H1 (cell line): ENCODE results near the gene TEX22. TPM values are rescaled to one million over a fixed set of nuclear protein-coding genes. Genes with fewer than 3 reads are reported as not detected.

ENCODE experiments used
- CTCF ChIA-PET: fragments of 300-600 bp; sonication (Branson Sonifier 250); formaldehyde crosslinking; loops from one replicate; lab custom pipeline; 2021; ENCODE audit not compliant: partially characterized antibody; lab: Charles Lee
- POLR2A ChIA-PET: fragments of 300-600 bp; sonication (Branson Sonifier 250); formaldehyde crosslinking; loops from one replicate; lab custom pipeline; 2021; ENCODE audit warnings: inconsistent platforms; ENCODE audit not compliant: partially characterized antibody; lab: Charles Lee
- DNase-seq, 2 experiments: peaks; one replicate each; pipeline versions ENCODE4 v3.0.0 to v3.0.0-alpha.2; 2010 to 2022; ENCODE audit warnings: low spot score in 2 of 2, low read depth in 1 of 2, mixed read lengths in 1 of 2
- FAIRE-seq: peaks from 2 replicates; lab custom pipeline; 2011; peaks lifted over from hg19 to GRCh38; lab: Jason Lieb, UNC
- H2AFZ ChIP-seq: 2 replicates; pipeline ENCODE4 v1.8.1; 2012; ENCODE audit warnings: low read length, inconsistent platforms
- H2AK5ac ChIP-seq: 2 replicates; pipeline ENCODE4 v1.6.1; 2013; ENCODE audit warnings: low read depth, low read length
- H2BK120ac ChIP-seq: replicated peaks from 2 replicates; pipeline ENCODE3; 2013; ENCODE audit warnings: low read depth, low read length, inconsistent platforms
- H2BK12ac ChIP-seq: 2 replicates; pipeline ENCODE4 v1.6.1; 2013; ENCODE audit warnings: low read depth, low read length
- H2BK15ac ChIP-seq: 2 replicates; pipeline ENCODE4 v1.6.1; 2013; ENCODE audit warnings: low read length
- H2BK20ac ChIP-seq: 2 replicates; pipeline ENCODE4 v1.6.1; 2013; ENCODE audit warnings: low read length
- H2BK5ac ChIP-seq: 2 replicates; pipeline ENCODE4 v1.6.1; 2013; ENCODE audit warnings: low read depth, low read length
- H3K14ac ChIP-seq: 2 replicates; pipeline ENCODE4 v1.6.1; 2013; ENCODE audit warnings: inconsistent platforms; ENCODE audit not compliant: insufficient read length
- H3K18ac ChIP-seq: 2 replicates; pipeline ENCODE4 v1.6.1; 2013; ENCODE audit warnings: low read length; ENCODE audit errors: extremely low read depth
- H3K23ac ChIP-seq: 2 replicates; pipeline ENCODE4 v1.6.1; 2013; ENCODE audit warnings: inconsistent platforms; ENCODE audit not compliant: insufficient read length
- H3K23me2 ChIP-seq: 2 replicates; pipeline ENCODE4 v1.6.1; 2013; ENCODE audit warnings: low read depth, low read length
- H3K27ac ChIP-seq: 2 replicates; pipeline ENCODE4 v1.6.1; 2011; ENCODE audit warnings: low read depth, low read length, inconsistent platforms
- H3K27me3 ChIP-seq, 4 experiments: replicated peaks in 1 of 4; 1 replicate in 1 of 4; 2 replicates in 3 of 4; pipeline versions ENCODE4 v1.6.1 to v1.8.1; 2011 to 2013; ENCODE audit warnings: low read length in 3 of 4, mild to moderate bottlenecking in 3 of 4, inconsistent platforms in 2 of 4, mixed read lengths in 2 of 4, moderate library complexity in 1 of 4; ENCODE audit not compliant: control insufficient read depth in 3 of 4, insufficient read depth in 3 of 4; ENCODE audit errors: extremely low read depth in 1 of 4
- H3K36me3 ChIP-seq, 4 experiments: 2 replicates each; pipeline versions ENCODE4 v1.6.1 to v1.8.1; 2011 to 2013; ENCODE audit warnings: mild to moderate bottlenecking in 4 of 4, low read length in 3 of 4, moderate library complexity in 2 of 4, control low read depth in 1 of 4, inconsistent platforms in 1 of 4; ENCODE audit not compliant: insufficient read depth in 4 of 4, control insufficient read depth in 2 of 4
- H3K4ac ChIP-seq: replicated peaks from 2 replicates; pipeline ENCODE3; 2013; ENCODE audit warnings: low read length, low read depth, mixed read lengths, inconsistent platforms; ENCODE audit not compliant: insufficient read length
- H3K4me1 ChIP-seq, 4 experiments: replicated peaks in 1 of 4; 1 replicate in 1 of 4; 2 replicates in 3 of 4; pipeline versions ENCODE4 v1.6.1 to v1.8.1; 2011 to 2013; ENCODE audit warnings: low read length in 3 of 4, inconsistent platforms in 2 of 4, mixed read lengths in 1 of 4; ENCODE audit not compliant: insufficient read depth in 4 of 4, control insufficient read depth in 3 of 4
- H3K4me2 ChIP-seq, 2 experiments: 2 replicates each; pipeline versions ENCODE4 v1.6.1 to v1.8.1; 2011 to 2013; ENCODE audit warnings: low read depth in 2 of 2, low read length in 2 of 2, control low read depth in 1 of 2, inconsistent platforms in 1 of 2, mild to moderate bottlenecking in 1 of 2; ENCODE audit not compliant: insufficient read depth in 1 of 2
- H3K4me3 ChIP-seq, 4 experiments: fragments of 200-600, 300-600 bp in 1 of 4; sonication (generic), shearing (Covaris generic), sonication (Bioruptor Twin) in 1 of 4; 2 replicates each; pipeline versions ENCODE4 v1.5.1 to v1.8.1; 2011 to 2016; ENCODE audit warnings: low read length in 4 of 4, low read depth in 3 of 4, control low read depth in 2 of 4, inconsistent platforms in 2 of 4, mild to moderate bottlenecking in 2 of 4, mixed read lengths in 1 of 4, moderate library complexity in 1 of 4; ENCODE audit not compliant: insufficient read depth in 2 of 4; ENCODE audit errors: extremely low read depth in 1 of 4
- H3K56ac ChIP-seq: replicated peaks from 2 replicates; pipeline ENCODE3; 2013; ENCODE audit warnings: low read depth, mild to moderate bottlenecking, mixed read lengths, low read length, inconsistent platforms; ENCODE audit not compliant: insufficient read length
- H3K79me1 ChIP-seq: 2 replicates; pipeline ENCODE4 v1.6.1; 2013; ENCODE audit warnings: low read depth, low read length, control low read depth
- H3K79me2 ChIP-seq, 2 experiments: 2 replicates each; pipeline versions ENCODE4 v1.6.1 to v1.8.1; 2012 to 2013; ENCODE audit warnings: low read length in 2 of 2, mild to moderate bottlenecking in 2 of 2, inconsistent platforms in 1 of 2; ENCODE audit not compliant: insufficient read depth in 2 of 2, control insufficient read depth in 1 of 2
- H3K9ac ChIP-seq, 4 experiments: replicated peaks in 1 of 4; 1 replicate in 1 of 4; 2 replicates in 3 of 4; pipeline versions ENCODE4 v1.6.1 to v1.8.1; 2011 to 2013; ENCODE audit warnings: low read depth in 3 of 4, low read length in 3 of 4, control low read depth in 2 of 4, mild to moderate bottlenecking in 2 of 4, moderate library complexity in 2 of 4, inconsistent platforms in 1 of 4; ENCODE audit errors: extremely low read depth in 1 of 4
- H3K9me3 ChIP-seq, 2 experiments: 2 replicates each; pipeline versions ENCODE4 v1.6.1 to v1.8.1; 2012 to 2013; ENCODE audit warnings: mild to moderate bottlenecking in 2 of 2, moderate library complexity in 2 of 2, control low read depth in 1 of 2, inconsistent platforms in 1 of 2, low read depth in 1 of 2, low read length in 1 of 2, mixed read lengths in 1 of 2; ENCODE audit not compliant: insufficient read depth in 2 of 2
- H4K20me1 ChIP-seq, 2 experiments: replicated peaks in 1 of 2; 2 replicates each; pipeline versions ENCODE3 to v1.8.1; 2011 to 2013; ENCODE audit warnings: inconsistent platforms in 2 of 2, low read length in 2 of 2, mild to moderate bottlenecking in 1 of 2; ENCODE audit not compliant: insufficient read depth in 2 of 2, control insufficient read depth in 1 of 2
- H4K5ac ChIP-seq: 2 replicates; pipeline ENCODE4 v1.6.1; 2013; ENCODE audit warnings: low read length, low read depth, mixed read lengths, inconsistent platforms; ENCODE audit not compliant: insufficient read length
- H4K8ac ChIP-seq: 2 replicates; pipeline ENCODE4 v1.8.0; 2013; ENCODE audit warnings: mild to moderate bottlenecking, moderate library complexity, low read length, inconsistent platforms; ENCODE audit not compliant: insufficient read depth; ENCODE audit errors: extremely low read depth
- H4K91ac ChIP-seq: replicated peaks from 2 replicates; pipeline ENCODE3; 2013; ENCODE audit warnings: low read length, mixed read lengths, inconsistent platforms; ENCODE audit not compliant: insufficient read length
- WGBS, 2 experiments: shearing (Covaris generic) in 1 of 2; methylation state at CpG; one replicate each; pipeline versions ENCODE4 v1.1.6 to v1.1.7; 2013 to 2015; ENCODE audit warnings: low lambda C conversion rate in 2 of 2, mixed read lengths in 2 of 2, inconsistent platforms in 1 of 2, low coverage in 1 of 2, missing lambda C conversion rate in 1 of 2; ENCODE audit not compliant: insufficient replicate concordance in 2 of 2, insufficient coverage in 1 of 2, insufficient read length in 1 of 2; ENCODE audit errors: extremely low coverage in 1 of 2, missing lambda C conversion rate in 1 of 2; 5-methylcytosine and 5-hydroxymethylcytosine counted together
- polyA plus RNA-seq, 7 experiments: library from polyadenylated mRNA; depleted of rRNA in 3 of 7; stranded (reverse) in 5 of 7; unstranded in 2 of 7; fragments of >200 nt in 5 of 7; fragments of 200-250 nt in 2 of 7; gene quantifications; 1 replicate in 5 of 7; 2 replicates in 1 of 7; 4 replicates in 1 of 7; pipeline versions ENCODE4 v1.2.1 to v1.2.3, GENCODE V29; 2011 to 2013; ENCODE audit warnings: missing spikeins in 2 of 7, mixed read lengths in 2 of 7
- total RNA-seq: library from RNA; stranded (reverse); fragmentation: NEBNext Ultra II Directional; extraction: Animal tissue kit (Norgen Biotek cat#: 25700); gene quantifications from 2 replicates; pipeline ENCODE4 v1.2.1, GENCODE V29; 2021

The TEX22 gene
- total and polyA plus RNA-seq, 2 of the 8 experiments (the other 6 are each of a cell fraction or from before 2014, with no cell fraction given), result 0.24 to 0.39 TPM

DNA sequence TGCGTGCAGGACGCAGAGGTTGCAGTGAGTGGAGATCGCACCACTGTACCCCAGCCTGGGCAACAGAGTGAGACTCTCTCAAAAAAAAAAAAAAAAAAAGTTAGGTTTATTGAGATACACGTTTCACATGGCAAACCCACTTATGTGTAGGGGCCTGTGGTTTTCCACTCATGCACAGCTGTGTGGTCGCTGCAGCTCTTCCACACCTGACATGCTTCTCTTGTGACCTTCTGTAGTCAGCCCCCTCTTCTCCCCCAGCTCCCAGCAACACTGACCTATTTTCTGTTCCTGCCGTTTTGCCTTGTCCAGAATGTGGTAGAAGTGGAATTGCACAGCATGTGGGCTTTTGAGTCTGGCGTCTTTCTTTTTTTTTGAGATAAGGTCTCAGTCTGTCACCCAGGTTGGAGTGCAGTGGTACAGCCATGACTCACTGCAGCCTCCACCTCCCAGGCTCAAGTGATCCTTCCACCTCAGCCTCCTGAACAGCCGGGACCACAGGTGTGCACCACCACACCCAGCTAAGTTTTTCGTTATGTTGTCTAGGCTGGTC lies 29.7 kb downstream of the TEX22 start:
- no peak overlapping the region for H4K5ac ChIP-seq
- H2BK20ac ChIP-seq, result no peak overlapping the region
- no peak overlapping the region for H3K18ac ChIP-seq
- H2BK15ac ChIP-seq, result no peak overlapping the region
- no peak overlapping the region for H2AK5ac ChIP-seq
- no peak overlapping the region for H3K23ac ChIP-seq
- H3K36me3 ChIP-seq, result peaks cover 0 to 11% (median 3%) of the 10 kb centered on the region in 4 experiments; a peak in 3 of 8 replicates
- no peak overlapping the region for H2BK5ac ChIP-seq
- no peak overlapping the region for H4K8ac ChIP-seq
- H3K9me3 ChIP-seq, result no peaks in the 10 kb centered on the region
- DNase-seq (no peak), FAIRE-seq (no peak)
- no peak overlapping the region for H3K56ac ChIP-seq
- no peak overlapping the region for H3K14ac ChIP-seq
- no peak overlapping the region for H2AFZ ChIP-seq
- WGBS, 2 experiments, result 84% methylated on average over 9 of the region's 9 CpGs; no CpG with 5 or more reads in 1 of the 2 experiments
- no peaks in the 10 kb centered on the region for H3K27me3 ChIP-seq
- peaks cover 29 to 87% of the 10 kb centered on the region in 2 experiments for H3K79me2 ChIP-seq
- no peak overlapping the region for H3K4me3 ChIP-seq
- H2BK120ac ChIP-seq, result no peak overlapping the region
- ChIA-PET POLR2A (interaction anchor here (0.7 kb wide), 1 partner anchor 352 kb away, joined by 3 read pairs; no protein-coding TSS in a partner anchor), CTCF (interaction anchor here (0.7 to 1.9 kb wide), 3 partner anchors 19 to 260 kb away, joined by 3 to 5 read pairs (median 3); partner anchors contain the start of gene JAG2)
- no peak overlapping the region for H3K27ac ChIP-seq
- no peaks in the 10 kb centered on the region for H3K23me2 ChIP-seq
- H3K79me1 ChIP-seq, result peaks cover 18% of the 10 kb centered on the region
- H3K4me2 ChIP-seq, result no peak overlapping the region
- H4K91ac ChIP-seq, result no peak overlapping the region
- peaks cover 50 to 51% of the 10 kb centered on the region in 2 experiments for H4K20me1 ChIP-seq
- no peak overlapping the region for H3K4ac ChIP-seq
- no peak overlapping the region for H2BK12ac ChIP-seq
- no peak overlapping the region for H3K9ac ChIP-seq
- no peaks in the 10 kb centered on the region; a peak in 2 of 7 replicates for H3K4me1 ChIP-seq
